ENCODE measurements around the gene JMY. TPM values are rescaled to one million over a fixed set of nuclear protein-coding genes. Genes with fewer than 3 reads are reported as not detected.

JMY gene
- total RNA-seq, 1 experiment from 2014 or later, result 15.2 TPM

DNA sequence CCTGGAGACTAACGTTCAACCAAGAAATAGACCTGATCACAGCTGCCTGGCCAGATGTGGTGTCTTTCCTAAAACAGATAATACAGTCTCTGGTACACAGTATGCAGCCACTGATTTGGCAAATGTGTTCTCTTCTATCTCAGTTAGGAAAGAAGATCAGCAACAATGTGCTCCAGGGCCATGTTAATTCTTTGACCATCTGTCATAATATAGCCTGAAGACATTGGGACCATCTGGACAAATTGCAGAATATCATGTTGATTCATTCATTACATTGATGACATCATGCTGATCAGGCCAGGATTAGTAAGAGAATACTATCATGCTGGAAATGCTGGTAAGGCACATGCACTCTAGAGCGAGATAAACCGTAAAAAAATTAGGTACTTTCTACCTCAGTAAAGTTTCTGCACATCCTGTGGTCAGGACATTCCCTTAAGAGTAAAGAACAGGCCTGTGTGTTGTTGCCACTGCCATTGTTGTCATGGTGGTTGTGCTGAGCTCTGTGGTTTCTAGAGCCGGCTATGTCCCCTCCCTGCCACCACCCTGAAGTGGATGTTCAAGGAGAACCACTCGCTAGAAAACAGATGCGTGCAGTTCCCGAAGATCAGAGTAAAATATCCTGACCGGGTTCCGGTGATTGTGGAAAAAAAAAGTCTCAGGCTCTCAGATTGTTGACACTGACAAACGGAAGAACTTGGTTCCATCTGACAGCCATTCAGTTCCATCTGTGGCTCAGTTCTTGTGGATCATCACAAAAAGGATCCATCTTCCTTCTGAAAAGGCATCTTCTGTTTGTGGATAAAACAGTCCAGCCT, 6.4 kb upstream of the JMY start:
- Histone ChIP-seq H2BK120ac (ENCODE audit: low read depth, low read length, poor library complexity, severe bottlenecking) (no peak overlapping the region), H2AFZ (ENCODE audit: low read length) (no peak overlapping the region), H3K56ac (ENCODE audit: insufficient read length, low read depth, low read length) (no peak overlapping the region), H3K9ac (ENCODE audit: extremely low read depth, insufficient read length, low read length) (no peak overlapping the region), H3K4me1 (ENCODE audit: insufficient read depth, low read length) (no peaks in the 10 kb centered on the region), H2AK5ac (ENCODE audit: insufficient read length, low read length) (no peak overlapping the region), H3K27me3 (ENCODE audit: insufficient read depth, low read length) (no peaks in the 10 kb centered on the region), H2BK12ac (ENCODE audit: insufficient read length, low read depth, low read length) (no peak overlapping the region), H3K18ac (ENCODE audit: insufficient read length, low read depth, low read length) (no peak overlapping the region), H3K23ac (ENCODE audit: insufficient read length, low read depth, low read length) (no peak overlapping the region), H2BK15ac (ENCODE audit: low read depth, low read length) (no peak overlapping the region), H4K91ac (ENCODE audit: insufficient read length, low read depth, low read length) (no peak overlapping the region), H4K5ac (ENCODE audit: insufficient read length, low read depth, low read length) (no peak overlapping the region), H3K9me3 (ENCODE audit: control insufficient read depth, low read depth, low read length) (no peaks in the 10 kb centered on the region), H3K79me2 (ENCODE audit: insufficient read depth, low read length) (no peaks in the 10 kb centered on the region), H3K79me1 (ENCODE audit: insufficient read depth, low read depth, low read length, poor library complexity, severe bottlenecking) (no peaks in the 10 kb centered on the region), H2BK20ac (ENCODE audit: low read depth, low read length, poor library complexity, severe bottlenecking) (no peak overlapping the region), H3K14ac (ENCODE audit: insufficient read depth, low read length) (no peak overlapping the region), H2BK5ac (ENCODE audit: insufficient read length, low read length) (no peak overlapping the region), H4K20me1 (ENCODE audit: control insufficient read depth, insufficient read depth, insufficient read length) (no peaks in the 10 kb centered on the region), H3K4me2 (ENCODE audit: insufficient read depth, insufficient read length, low read length) (no peak overlapping the region), H3K27ac (ENCODE audit: insufficient read length, low read depth, low read length) (no peak overlapping the region), H3K4ac (ENCODE audit: low read depth, low read length) (no peak overlapping the region), H3T11ph (ENCODE audit: low read length) (no peak overlapping the region), H4K8ac (replicated peaks; ENCODE audit: insufficient read length, low read depth, low read length) (no peak overlapping the region), H3K23me2 (ENCODE audit: insufficient read length, low read depth, low read length, poor library complexity, severe bottlenecking) (no peaks in the 10 kb centered on the region)
- TF ChIP-seq, protein P1, sequence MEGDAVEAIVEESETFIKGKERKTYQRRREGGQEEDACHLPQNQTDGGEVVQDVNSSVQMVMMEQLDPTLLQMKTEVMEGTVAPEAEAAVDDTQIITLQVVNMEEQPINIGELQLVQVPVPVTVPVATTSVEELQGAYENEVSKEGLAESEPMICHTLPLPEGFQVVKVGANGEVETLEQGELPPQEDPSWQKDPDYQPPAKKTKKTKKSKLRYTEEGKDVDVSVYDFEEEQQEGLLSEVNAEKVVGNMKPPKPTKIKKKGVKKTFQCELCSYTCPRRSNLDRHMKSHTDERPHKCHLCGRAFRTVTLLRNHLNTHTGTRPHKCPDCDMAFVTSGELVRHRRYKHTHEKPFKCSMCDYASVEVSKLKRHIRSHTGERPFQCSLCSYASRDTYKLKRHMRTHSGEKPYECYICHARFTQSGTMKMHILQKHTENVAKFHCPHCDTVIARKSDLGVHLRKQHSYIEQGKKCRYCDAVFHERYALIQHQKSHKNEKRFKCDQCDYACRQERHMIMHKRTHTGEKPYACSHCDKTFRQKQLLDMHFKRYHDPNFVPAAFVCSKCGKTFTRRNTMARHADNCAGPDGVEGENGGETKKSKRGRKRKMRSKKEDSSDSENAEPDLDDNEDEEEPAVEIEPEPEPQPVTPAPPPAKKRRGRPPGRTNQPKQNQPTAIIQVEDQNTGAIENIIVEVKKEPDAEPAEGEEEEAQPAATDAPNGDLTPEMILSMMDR (conservative IDR thresholded peaks at IDR 0.05), result no peak
- H3K9me3 Mint-ChIP-seq, result no peaks in the 10 kb centered on the region
- H3K27me3 Mint-ChIP-seq (ENCODE audit: low read depth), result peaks cover 4% of the 10 kb centered on the region
- no peak overlapping the region for H3K4me3 Mint-ChIP-seq
- no peaks in the 10 kb centered on the region for H3K36me3 Mint-ChIP-seq (ENCODE audit: insufficient read depth in 1 of 3, low read depth in 3 of 3)
- H3K27ac Mint-ChIP-seq, result peak overlapping the region in 1 of 3 experiments; percentile 50; a peak in 1 of 7 replicates
- H3K4me1 Mint-ChIP-seq, result no peaks in the 10 kb centered on the region; a peak in 1 of 4 replicates
- WGBS (ENCODE audit: extremely low coverage, insufficient read length, low lambda C conversion rate), result no CpG with 5 or more reads among the region's 10 CpGs
- DNase-seq, result no peak
